22Rv1 (cell line): ENCODE measurements around the gene ARHGDIA.
A peak's percentile ranks its signal among the peaks of the same experiment; 100 is the strongest.

Experiments
- H3K27ac ChIP-seq: fragments of 450-650 bp; 2 replicates; pipeline ENCODE4 v1.5.1; 2017
- CTCF ChIP-seq: fragments of 450-650 bp; IDR thresholded peaks from 2 replicates; pipeline ENCODE4 v1.5.1; 2017; ENCODE audit warnings: mild to moderate bottlenecking
- ZFX ChIP-seq: fragments of 450-650 bp; IDR thresholded peaks from 2 replicates; pipeline ENCODE4 v1.6.1; 2017; ENCODE audit warnings: antibody characterized with exemption, borderline replicate concordance

ARHGDIA gene

GRCh38 chr17:81890447-81891302, 19.5 kb upstream of the ARHGDIA start:
- TF ChIP-seq ZFX (no peak), CTCF (no peak)
- H3K27ac ChIP-seq = peak overlapping the region; percentile 96

- H3K27ac ChIP-seq = peak overlapping the region; percentile 96
- TF ChIP-seq CTCF (no peak), ZFX (no peak)
Observed at GRCh38 chr17:81889602-81890001, 18.5 kb upstream of the ARHGDIA start.

GRCh38 chr17:81888988-81889595, 18.0 kb upstream of the ARHGDIA start:
- TF ChIP-seq CTCF = no peak
- peak overlapping the region; percentile 96; the same call in 1 of the 2 replicates for H3K27ac ChIP-seq

GRCh38 chr17:81888105-81888987, 17.2 kb upstream of the ARHGDIA start:
- H3K27ac ChIP-seq = no peak overlapping the region; the same call in 1 of the 2 replicates
- TF ChIP-seq CTCF (no peak), ZFX (no peak)

- TF ChIP-seq CTCF (no peak), ZFX (no peak)
- H3K27ac ChIP-seq = no peak overlapping the region
Observed at GRCh38 chr17:81885869-81886548, 14.9 kb upstream of the ARHGDIA start.

- H3K27ac ChIP-seq = no peak overlapping the region
Observed at GRCh38 chr17:81885454-81885853, 14.3 kb upstream of the ARHGDIA start.

More at GRCh38 chr17:81885454-81885853, 14.3 kb upstream of the ARHGDIA start:
- TF ChIP-seq CTCF = no peak
- no peak for TF ChIP-seq ZFX
